H9 (cell line): ENCODE measurements around the gene PRKCA. TPM values are rescaled to one million over a fixed set of nuclear protein-coding genes. Genes with fewer than 3 reads are reported as not detected.

ENCODE experiments used
- DNase-seq: peaks from one replicate; pipeline ENCODE4 v3.0.0-alpha.2; 2017
- H2AFZ ChIP-seq: one replicate; pipeline ENCODE4 v1.6.1; 2013; ENCODE audit warnings: mild to moderate bottlenecking, low read length, control low read depth, moderate library complexity
- H2AK5ac ChIP-seq: 2 replicates; pipeline ENCODE4 v1.6.1; 2013; ENCODE audit warnings: low read length, control low read depth, mixed read lengths; ENCODE audit not compliant: insufficient read length
- H2BK120ac ChIP-seq: one replicate; pipeline ENCODE4 v1.6.1; 2013; ENCODE audit warnings: low read depth, mild to moderate bottlenecking, low read length, control low read depth, inconsistent platforms; ENCODE audit not compliant: poor library complexity, severe bottlenecking
- H2BK12ac ChIP-seq: 2 replicates; pipeline ENCODE4 v1.6.1; 2013; ENCODE audit warnings: low read length, control low read depth, mixed read lengths, low read depth; ENCODE audit not compliant: insufficient read length
- H2BK15ac ChIP-seq: 2 replicates; pipeline ENCODE4 v1.6.1; 2013; ENCODE audit warnings: low read depth, low read length, control low read depth
- H2BK20ac ChIP-seq: one replicate; pipeline ENCODE4 v1.6.1; 2013; ENCODE audit warnings: low read depth, mild to moderate bottlenecking, low read length, control low read depth, inconsistent platforms; ENCODE audit not compliant: poor library complexity, severe bottlenecking
- H2BK5ac ChIP-seq: 2 replicates; pipeline ENCODE4 v1.6.1; 2013; ENCODE audit warnings: low read length, control low read depth, mixed read lengths; ENCODE audit not compliant: insufficient read length
- H3K14ac ChIP-seq: 2 replicates; pipeline ENCODE4 v1.6.1; 2013; ENCODE audit warnings: low read length, control low read depth; ENCODE audit not compliant: insufficient read depth
- H3K18ac ChIP-seq: 2 replicates; pipeline ENCODE4 v1.6.1; 2013; ENCODE audit warnings: low read depth, mild to moderate bottlenecking, mixed read lengths, low read length, control low read depth; ENCODE audit not compliant: insufficient read length
- H3K23ac ChIP-seq: 2 replicates; pipeline ENCODE4 v1.6.1; 2013; ENCODE audit warnings: low read length, control low read depth, mixed read lengths, low read depth; ENCODE audit not compliant: insufficient read length
- H3K23me2 ChIP-seq: 2 replicates; pipeline ENCODE4 v1.6.1; 2013; ENCODE audit warnings: low read depth, mild to moderate bottlenecking, mixed read lengths, low read length, control low read depth; ENCODE audit not compliant: insufficient read length, poor library complexity, severe bottlenecking
- H3K27ac ChIP-seq: 2 replicates; pipeline ENCODE4 v1.5.1; 2013; ENCODE audit warnings: low read length, control low read depth, mixed read lengths, low read depth; ENCODE audit not compliant: insufficient read length
- H3K27me3 ChIP-seq: 2 replicates; pipeline ENCODE4 v1.6.1; 2013; ENCODE audit warnings: low read length, control low read depth, inconsistent platforms; ENCODE audit not compliant: insufficient read depth
- H3K4ac ChIP-seq: 2 replicates; pipeline ENCODE4 v1.6.1; 2013; ENCODE audit warnings: low read depth, mild to moderate bottlenecking, control low read depth, inconsistent platforms, low read length, moderate library complexity
- H3K4me1 ChIP-seq: 2 replicates; pipeline ENCODE4 v1.6.1; 2013; ENCODE audit warnings: low read length, control low read depth, inconsistent platforms; ENCODE audit not compliant: insufficient read depth
- H3K4me2 ChIP-seq: 2 replicates; pipeline ENCODE4 v1.6.1; 2013; ENCODE audit warnings: low read length, control low read depth, mixed read lengths; ENCODE audit not compliant: insufficient read length, insufficient read depth
- H3K56ac ChIP-seq: 2 replicates; pipeline ENCODE4 v1.6.1; 2013; ENCODE audit warnings: low read depth, mild to moderate bottlenecking, mixed read lengths, low read length, control low read depth; ENCODE audit not compliant: insufficient read length
- H3K79me1 ChIP-seq: 2 replicates; pipeline ENCODE4 v1.6.1; 2013; ENCODE audit warnings: low read depth, mild to moderate bottlenecking, moderate library complexity, low read length, control low read depth, inconsistent platforms; ENCODE audit not compliant: insufficient read depth, poor library complexity, severe bottlenecking
- H3K79me2 ChIP-seq: 2 replicates; pipeline ENCODE4 v1.6.1; 2013; ENCODE audit warnings: low read length, control low read depth, inconsistent platforms; ENCODE audit not compliant: insufficient read depth
- H3K9ac ChIP-seq: 2 replicates; pipeline ENCODE4 v1.6.1; 2013; ENCODE audit warnings: low read length, control low read depth, mixed read lengths; ENCODE audit not compliant: insufficient read length; ENCODE audit errors: extremely low read depth
- H3K9me3 ChIP-seq: one replicate; pipeline ENCODE4 v1.6.1; 2013; ENCODE audit warnings: low read depth, low read length, inconsistent platforms; ENCODE audit not compliant: control insufficient read depth
- H3T11ph ChIP-seq: one replicate; pipeline ENCODE4 v1.6.1; 2013; ENCODE audit warnings: mild to moderate bottlenecking, low read length, control low read depth, inconsistent platforms
- H4K20me1 ChIP-seq: one replicate; pipeline ENCODE4 v1.6.1; 2013; ENCODE audit not compliant: control insufficient read depth, insufficient read length, insufficient read depth
- H4K5ac ChIP-seq: 2 replicates; pipeline ENCODE4 v1.6.1; 2013; ENCODE audit warnings: low read depth, mild to moderate bottlenecking, mixed read lengths, low read length, control low read depth; ENCODE audit not compliant: insufficient read length
- H4K8ac ChIP-seq: replicated peaks from 2 replicates; pipeline ENCODE4 v1.6.1; 2013; ENCODE audit warnings: low read length, control low read depth, mixed read lengths, low read depth; ENCODE audit not compliant: insufficient read length
- H4K91ac ChIP-seq: 2 replicates; pipeline ENCODE4 v1.6.1; 2013; ENCODE audit warnings: low read depth, mild to moderate bottlenecking, moderate library complexity, mixed read lengths, low read length, control low read depth; ENCODE audit not compliant: insufficient read length
- H3K27ac Mint-ChIP-seq, 3 experiments: 2 replicates in 2 of 3; 3 replicates in 1 of 3; pipeline ENCODE4 v1.8.0; 2020 to 2021; ENCODE audit warnings: mixed read lengths in 3 of 3, mild to moderate bottlenecking in 1 of 3, moderate library complexity in 1 of 3
- H3K27me3 Mint-ChIP-seq: 2 replicates; pipeline ENCODE4 v1.8.0; 2021; ENCODE audit warnings: low read depth, mild to moderate bottlenecking, moderate library complexity, mixed read lengths
- H3K36me3 Mint-ChIP-seq, 3 experiments: 2 replicates in 2 of 3; 3 replicates in 1 of 3; pipeline ENCODE4 v1.8.0; 2020 to 2021; ENCODE audit warnings: low read depth in 3 of 3, mixed read lengths in 3 of 3; ENCODE audit not compliant: insufficient read depth in 1 of 3
- H3K4me1 Mint-ChIP-seq, 2 experiments: 2 replicates each; pipeline ENCODE4 v1.8.0; 2020; ENCODE audit warnings: mixed read lengths in 2 of 2
- H3K4me3 Mint-ChIP-seq, 2 experiments: 2 replicates in 1 of 2; 3 replicates in 1 of 2; pipeline ENCODE4 v1.8.0; 2020 to 2021; ENCODE audit warnings: mild to moderate bottlenecking in 2 of 2, mixed read lengths in 2 of 2, moderate library complexity in 1 of 2
- H3K9me3 Mint-ChIP-seq, 2 experiments: 2 replicates in 1 of 2; 3 replicates in 1 of 2; pipeline ENCODE4 v1.8.0; 2020; ENCODE audit warnings: mild to moderate bottlenecking in 2 of 2, mixed read lengths in 2 of 2, moderate library complexity in 1 of 2
- WGBS: extraction: QIAGEN DNeasy Blood & Tissue Kit; methylation state at CpG from one replicate; pipeline ENCODE4 v1.1.7; 2013; ENCODE audit warnings: missing lambda C conversion rate, low lambda C conversion rate, mixed read lengths; ENCODE audit not compliant: insufficient read length; ENCODE audit errors: extremely low coverage; 5-methylcytosine and 5-hydroxymethylcytosine counted together
- total RNA-seq: library from RNA; stranded (reverse); gene quantifications from 2 replicates; pipeline ENCODE4 v1.2.1, GENCODE V29; 2021
- TF ChIP-seq, protein P1 (sequence below): fragments of 200-600 bp; sonication (generic); conservative IDR thresholded peaks from 3 replicates; pipeline ENCODE4 v1.8.0; 2021; ENCODE audit warnings: antibody characterized with exemption, mild to moderate bottlenecking

Gene PRKCA
- total RNA-seq, 1 experiment from 2014 or later = 10.5 TPM

DNA sequence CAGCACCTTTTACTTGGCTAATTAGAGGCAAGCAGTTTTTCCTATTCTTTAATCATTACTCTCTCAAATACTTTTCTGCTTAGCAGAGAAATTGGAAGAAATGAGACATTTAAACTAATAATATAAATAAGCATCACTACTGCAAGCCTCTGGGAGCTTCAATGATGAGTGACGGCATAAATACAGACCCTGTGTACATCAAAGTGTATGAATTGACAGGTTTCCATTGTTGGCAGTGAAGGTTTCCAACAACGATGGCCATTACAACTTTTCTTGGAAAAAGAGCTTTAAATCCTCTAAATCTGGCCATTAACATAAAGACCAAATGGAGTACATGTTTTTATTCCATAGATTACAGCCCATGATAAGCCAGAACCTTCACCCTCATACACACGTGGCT is 493.1 kb downstream of the PRKCA start:
- H2BK5ac ChIP-seq = no peak overlapping the region
- H3K23ac ChIP-seq = no peak overlapping the region
- H3K27me3 Mint-ChIP-seq = no peaks in the 10 kb centered on the region
- H3K36me3 Mint-ChIP-seq = peaks cover 2 to 7% (median 4%) of the 10 kb centered on the region in 3 experiments; a peak in 2 of 7 replicates
- no CpG with 5 or more reads among the region's 3 CpGs for WGBS
- no peak overlapping the region for H2AK5ac ChIP-seq
- peaks cover 4% of the 10 kb centered on the region; the same call in 1 of the 2 replicates for H3K4me1 ChIP-seq
- H2BK15ac ChIP-seq = no peak overlapping the region
- no peaks in the 10 kb centered on the region for H4K20me1 ChIP-seq
- no peak overlapping the region for H4K8ac ChIP-seq
- no peak overlapping the region for H3K4ac ChIP-seq
- no peak overlapping the region for H3K9ac ChIP-seq
- H2BK120ac ChIP-seq = no peak overlapping the region
- H3K79me2 ChIP-seq = no peaks in the 10 kb centered on the region
- H4K91ac ChIP-seq = no peak overlapping the region
- no peak overlapping the region for H3K4me2 ChIP-seq
- H3K18ac ChIP-seq = no peak overlapping the region
- H4K5ac ChIP-seq = no peak overlapping the region
- no peaks in the 10 kb centered on the region for H3K79me1 ChIP-seq
- H3K56ac ChIP-seq = no peak overlapping the region
- TF ChIP-seq, protein P1, sequence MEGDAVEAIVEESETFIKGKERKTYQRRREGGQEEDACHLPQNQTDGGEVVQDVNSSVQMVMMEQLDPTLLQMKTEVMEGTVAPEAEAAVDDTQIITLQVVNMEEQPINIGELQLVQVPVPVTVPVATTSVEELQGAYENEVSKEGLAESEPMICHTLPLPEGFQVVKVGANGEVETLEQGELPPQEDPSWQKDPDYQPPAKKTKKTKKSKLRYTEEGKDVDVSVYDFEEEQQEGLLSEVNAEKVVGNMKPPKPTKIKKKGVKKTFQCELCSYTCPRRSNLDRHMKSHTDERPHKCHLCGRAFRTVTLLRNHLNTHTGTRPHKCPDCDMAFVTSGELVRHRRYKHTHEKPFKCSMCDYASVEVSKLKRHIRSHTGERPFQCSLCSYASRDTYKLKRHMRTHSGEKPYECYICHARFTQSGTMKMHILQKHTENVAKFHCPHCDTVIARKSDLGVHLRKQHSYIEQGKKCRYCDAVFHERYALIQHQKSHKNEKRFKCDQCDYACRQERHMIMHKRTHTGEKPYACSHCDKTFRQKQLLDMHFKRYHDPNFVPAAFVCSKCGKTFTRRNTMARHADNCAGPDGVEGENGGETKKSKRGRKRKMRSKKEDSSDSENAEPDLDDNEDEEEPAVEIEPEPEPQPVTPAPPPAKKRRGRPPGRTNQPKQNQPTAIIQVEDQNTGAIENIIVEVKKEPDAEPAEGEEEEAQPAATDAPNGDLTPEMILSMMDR = no peak
- H3K9me3 Mint-ChIP-seq = no peaks in the 10 kb centered on the region; a peak in 1 of 5 replicates
- no peak overlapping the region for H2BK20ac ChIP-seq
- H3T11ph ChIP-seq = no peak overlapping the region
- H3K4me3 Mint-ChIP-seq = no peak overlapping the region
- DNase-seq = no peak
- H3K9me3 ChIP-seq = no peaks in the 10 kb centered on the region
- H3K4me1 Mint-ChIP-seq = peaks cover 5 to 7% of the 10 kb centered on the region in 2 experiments; a peak in 2 of 4 replicates
- H3K27ac ChIP-seq = no peak overlapping the region
- no peak overlapping the region for H3K27ac Mint-ChIP-seq
- H3K14ac ChIP-seq = no peak overlapping the region
- H2BK12ac ChIP-seq = no peak overlapping the region
- H3K23me2 ChIP-seq = no peaks in the 10 kb centered on the region
- H2AFZ ChIP-seq = no peak overlapping the region
- H3K27me3 ChIP-seq = no peaks in the 10 kb centered on the region; the same call in 1 of the 2 replicates
